H9 (cell line): Measurements from ENCODE around the gene EFNA3. TPM values are rescaled to one million over a fixed set of nuclear protein-coding genes. Genes with fewer than 3 reads are reported as not detected.

Experiments
- DNase-seq: peaks from one replicate; pipeline ENCODE4 v3.0.0-alpha.2; 2017
- H2AFZ ChIP-seq: one replicate; pipeline ENCODE4 v1.6.1; 2013; ENCODE audit warnings: mild to moderate bottlenecking, low read length, control low read depth, moderate library complexity
- H2AK5ac ChIP-seq: 2 replicates; pipeline ENCODE4 v1.6.1; 2013; ENCODE audit warnings: low read length, control low read depth, mixed read lengths; ENCODE audit not compliant: insufficient read length
- H2BK120ac ChIP-seq: one replicate; pipeline ENCODE4 v1.6.1; 2013; ENCODE audit warnings: low read depth, mild to moderate bottlenecking, low read length, control low read depth, inconsistent platforms; ENCODE audit not compliant: poor library complexity, severe bottlenecking
- H2BK12ac ChIP-seq: 2 replicates; pipeline ENCODE4 v1.6.1; 2013; ENCODE audit warnings: low read length, control low read depth, mixed read lengths, low read depth; ENCODE audit not compliant: insufficient read length
- H2BK15ac ChIP-seq: 2 replicates; pipeline ENCODE4 v1.6.1; 2013; ENCODE audit warnings: low read depth, low read length, control low read depth
- H2BK20ac ChIP-seq: one replicate; pipeline ENCODE4 v1.6.1; 2013; ENCODE audit warnings: low read depth, mild to moderate bottlenecking, low read length, control low read depth, inconsistent platforms; ENCODE audit not compliant: poor library complexity, severe bottlenecking
- H2BK5ac ChIP-seq: 2 replicates; pipeline ENCODE4 v1.6.1; 2013; ENCODE audit warnings: low read length, control low read depth, mixed read lengths; ENCODE audit not compliant: insufficient read length
- H3K14ac ChIP-seq: 2 replicates; pipeline ENCODE4 v1.6.1; 2013; ENCODE audit warnings: low read length, control low read depth; ENCODE audit not compliant: insufficient read depth
- H3K18ac ChIP-seq: 2 replicates; pipeline ENCODE4 v1.6.1; 2013; ENCODE audit warnings: low read depth, mild to moderate bottlenecking, mixed read lengths, low read length, control low read depth; ENCODE audit not compliant: insufficient read length
- H3K23ac ChIP-seq: 2 replicates; pipeline ENCODE4 v1.6.1; 2013; ENCODE audit warnings: low read length, control low read depth, mixed read lengths, low read depth; ENCODE audit not compliant: insufficient read length
- H3K23me2 ChIP-seq: 2 replicates; pipeline ENCODE4 v1.6.1; 2013; ENCODE audit warnings: low read depth, mild to moderate bottlenecking, mixed read lengths, low read length, control low read depth; ENCODE audit not compliant: insufficient read length, poor library complexity, severe bottlenecking
- H3K27ac ChIP-seq: 2 replicates; pipeline ENCODE4 v1.5.1; 2013; ENCODE audit warnings: low read length, control low read depth, mixed read lengths, low read depth; ENCODE audit not compliant: insufficient read length
- H3K27me3 ChIP-seq: 2 replicates; pipeline ENCODE4 v1.6.1; 2013; ENCODE audit warnings: low read length, control low read depth, inconsistent platforms; ENCODE audit not compliant: insufficient read depth
- H3K4ac ChIP-seq: 2 replicates; pipeline ENCODE4 v1.6.1; 2013; ENCODE audit warnings: low read depth, mild to moderate bottlenecking, control low read depth, inconsistent platforms, low read length, moderate library complexity
- H3K4me1 ChIP-seq: 2 replicates; pipeline ENCODE4 v1.6.1; 2013; ENCODE audit warnings: low read length, control low read depth, inconsistent platforms; ENCODE audit not compliant: insufficient read depth
- H3K4me2 ChIP-seq: 2 replicates; pipeline ENCODE4 v1.6.1; 2013; ENCODE audit warnings: low read length, control low read depth, mixed read lengths; ENCODE audit not compliant: insufficient read length, insufficient read depth
- H3K56ac ChIP-seq: 2 replicates; pipeline ENCODE4 v1.6.1; 2013; ENCODE audit warnings: low read depth, mild to moderate bottlenecking, mixed read lengths, low read length, control low read depth; ENCODE audit not compliant: insufficient read length
- H3K79me1 ChIP-seq: 2 replicates; pipeline ENCODE4 v1.6.1; 2013; ENCODE audit warnings: low read depth, mild to moderate bottlenecking, moderate library complexity, low read length, control low read depth, inconsistent platforms; ENCODE audit not compliant: insufficient read depth, poor library complexity, severe bottlenecking
- H3K79me2 ChIP-seq: 2 replicates; pipeline ENCODE4 v1.6.1; 2013; ENCODE audit warnings: low read length, control low read depth, inconsistent platforms; ENCODE audit not compliant: insufficient read depth
- H3K9ac ChIP-seq: 2 replicates; pipeline ENCODE4 v1.6.1; 2013; ENCODE audit warnings: low read length, control low read depth, mixed read lengths; ENCODE audit not compliant: insufficient read length; ENCODE audit errors: extremely low read depth
- H3K9me3 ChIP-seq: one replicate; pipeline ENCODE4 v1.6.1; 2013; ENCODE audit warnings: low read depth, low read length, inconsistent platforms; ENCODE audit not compliant: control insufficient read depth
- H3T11ph ChIP-seq: one replicate; pipeline ENCODE4 v1.6.1; 2013; ENCODE audit warnings: mild to moderate bottlenecking, low read length, control low read depth, inconsistent platforms
- H4K20me1 ChIP-seq: one replicate; pipeline ENCODE4 v1.6.1; 2013; ENCODE audit not compliant: control insufficient read depth, insufficient read length, insufficient read depth
- H4K5ac ChIP-seq: 2 replicates; pipeline ENCODE4 v1.6.1; 2013; ENCODE audit warnings: low read depth, mild to moderate bottlenecking, mixed read lengths, low read length, control low read depth; ENCODE audit not compliant: insufficient read length
- H4K8ac ChIP-seq: replicated peaks from 2 replicates; pipeline ENCODE4 v1.6.1; 2013; ENCODE audit warnings: low read length, control low read depth, mixed read lengths, low read depth; ENCODE audit not compliant: insufficient read length
- H4K91ac ChIP-seq: 2 replicates; pipeline ENCODE4 v1.6.1; 2013; ENCODE audit warnings: low read depth, mild to moderate bottlenecking, moderate library complexity, mixed read lengths, low read length, control low read depth; ENCODE audit not compliant: insufficient read length
- H3K27ac Mint-ChIP-seq, 3 experiments: 2 replicates in 2 of 3; 3 replicates in 1 of 3; pipeline ENCODE4 v1.8.0; 2020 to 2021; ENCODE audit warnings: mixed read lengths in 3 of 3, mild to moderate bottlenecking in 1 of 3, moderate library complexity in 1 of 3
- H3K27me3 Mint-ChIP-seq: 2 replicates; pipeline ENCODE4 v1.8.0; 2021; ENCODE audit warnings: low read depth, mild to moderate bottlenecking, moderate library complexity, mixed read lengths
- H3K36me3 Mint-ChIP-seq, 3 experiments: 2 replicates in 2 of 3; 3 replicates in 1 of 3; pipeline ENCODE4 v1.8.0; 2020 to 2021; ENCODE audit warnings: low read depth in 3 of 3, mixed read lengths in 3 of 3; ENCODE audit not compliant: insufficient read depth in 1 of 3
- H3K4me1 Mint-ChIP-seq, 2 experiments: 2 replicates each; pipeline ENCODE4 v1.8.0; 2020; ENCODE audit warnings: mixed read lengths in 2 of 2
- H3K4me3 Mint-ChIP-seq, 2 experiments: 2 replicates in 1 of 2; 3 replicates in 1 of 2; pipeline ENCODE4 v1.8.0; 2020 to 2021; ENCODE audit warnings: mild to moderate bottlenecking in 2 of 2, mixed read lengths in 2 of 2, moderate library complexity in 1 of 2
- H3K9me3 Mint-ChIP-seq, 2 experiments: 2 replicates in 1 of 2; 3 replicates in 1 of 2; pipeline ENCODE4 v1.8.0; 2020; ENCODE audit warnings: mild to moderate bottlenecking in 2 of 2, mixed read lengths in 2 of 2, moderate library complexity in 1 of 2
- WGBS: extraction: QIAGEN DNeasy Blood & Tissue Kit; methylation state at CpG from one replicate; pipeline ENCODE4 v1.1.7; 2013; ENCODE audit warnings: missing lambda C conversion rate, low lambda C conversion rate, mixed read lengths; ENCODE audit not compliant: insufficient read length; ENCODE audit errors: extremely low coverage; 5-methylcytosine and 5-hydroxymethylcytosine counted together
- total RNA-seq: library from RNA; stranded (reverse); gene quantifications from 2 replicates; pipeline ENCODE4 v1.2.1, GENCODE V29; 2021
- TF ChIP-seq, protein P1 (sequence below): fragments of 200-600 bp; sonication (generic); conservative IDR thresholded peaks from 3 replicates; pipeline ENCODE4 v1.8.0; 2021; ENCODE audit warnings: antibody characterized with exemption, mild to moderate bottlenecking

The EFNA3 gene
- total RNA-seq, 1 experiment from 2014 or later = 3.9 TPM

DNA sequence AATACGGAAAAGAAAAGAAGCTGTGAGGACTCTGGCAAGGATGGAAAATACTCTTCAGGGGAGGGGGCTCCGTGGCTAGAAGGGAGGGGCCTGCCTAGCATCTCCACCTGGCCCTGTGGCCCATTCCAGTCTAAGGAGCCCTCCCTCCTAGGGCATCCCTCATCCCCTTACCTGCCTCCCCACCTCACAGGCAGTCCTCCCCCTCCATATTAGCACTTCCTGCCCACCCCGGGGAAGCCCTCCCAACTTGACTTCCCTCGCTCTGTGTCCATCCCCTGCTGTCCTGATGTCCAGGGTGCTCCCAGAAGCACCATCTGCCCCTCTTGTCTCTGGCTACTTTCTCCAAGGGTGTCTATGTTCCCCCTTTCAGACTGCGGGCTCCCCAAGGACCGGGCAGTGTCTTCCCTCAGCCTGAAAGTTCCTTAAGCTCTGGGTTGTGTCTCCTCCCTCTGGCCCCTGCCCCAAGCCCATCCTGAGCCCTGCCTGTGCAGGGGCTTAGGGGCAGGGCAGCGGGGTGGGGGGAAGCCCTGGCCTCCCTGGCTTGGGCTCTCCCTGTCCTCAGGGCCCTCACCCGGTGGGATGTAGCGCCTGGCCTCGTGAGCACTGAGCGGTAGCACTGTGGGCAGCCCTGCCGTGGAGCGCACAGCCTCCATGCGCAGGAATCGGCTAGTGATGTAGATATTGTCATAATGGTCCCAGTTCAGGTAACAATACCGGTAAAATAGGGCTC is 49.0 kb upstream of the EFNA3 start:
- Histone ChIP-seq H3K56ac (no peak overlapping the region), H2BK15ac (no peak overlapping the region), H4K5ac (no peak overlapping the region)

More for the DNA sequence above, 49.0 kb upstream of the EFNA3 start:
- no peak overlapping the region for H2AK5ac ChIP-seq
- H3K79me2 ChIP-seq = no peaks in the 10 kb centered on the region
- no peak overlapping the region for H3K9ac ChIP-seq
- no peak overlapping the region for H2AFZ ChIP-seq
- H3K14ac ChIP-seq = no peak overlapping the region
- H3K27ac Mint-ChIP-seq = no peak overlapping the region
- no peak overlapping the region for H2BK12ac ChIP-seq
- no peak overlapping the region; a peak in 1 of 5 replicates for H3K4me3 Mint-ChIP-seq
- DNase-seq = no peak
- H2BK20ac ChIP-seq = no peak overlapping the region
- no peaks in the 10 kb centered on the region for H3K79me1 ChIP-seq
- TF ChIP-seq, protein P1, sequence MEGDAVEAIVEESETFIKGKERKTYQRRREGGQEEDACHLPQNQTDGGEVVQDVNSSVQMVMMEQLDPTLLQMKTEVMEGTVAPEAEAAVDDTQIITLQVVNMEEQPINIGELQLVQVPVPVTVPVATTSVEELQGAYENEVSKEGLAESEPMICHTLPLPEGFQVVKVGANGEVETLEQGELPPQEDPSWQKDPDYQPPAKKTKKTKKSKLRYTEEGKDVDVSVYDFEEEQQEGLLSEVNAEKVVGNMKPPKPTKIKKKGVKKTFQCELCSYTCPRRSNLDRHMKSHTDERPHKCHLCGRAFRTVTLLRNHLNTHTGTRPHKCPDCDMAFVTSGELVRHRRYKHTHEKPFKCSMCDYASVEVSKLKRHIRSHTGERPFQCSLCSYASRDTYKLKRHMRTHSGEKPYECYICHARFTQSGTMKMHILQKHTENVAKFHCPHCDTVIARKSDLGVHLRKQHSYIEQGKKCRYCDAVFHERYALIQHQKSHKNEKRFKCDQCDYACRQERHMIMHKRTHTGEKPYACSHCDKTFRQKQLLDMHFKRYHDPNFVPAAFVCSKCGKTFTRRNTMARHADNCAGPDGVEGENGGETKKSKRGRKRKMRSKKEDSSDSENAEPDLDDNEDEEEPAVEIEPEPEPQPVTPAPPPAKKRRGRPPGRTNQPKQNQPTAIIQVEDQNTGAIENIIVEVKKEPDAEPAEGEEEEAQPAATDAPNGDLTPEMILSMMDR = no peak
- H3T11ph ChIP-seq = no peak overlapping the region
- H3K4me2 ChIP-seq = no peak overlapping the region
- H3K9me3 Mint-ChIP-seq = no peaks in the 10 kb centered on the region
- no peak overlapping the region for H3K4ac ChIP-seq
- H3K18ac ChIP-seq = no peak overlapping the region
- peaks cover 21% of the 10 kb centered on the region for H3K27me3 Mint-ChIP-seq
- H3K23ac ChIP-seq = no peak overlapping the region
- WGBS = no CpG with 5 or more reads among the region's 16 CpGs
- H3K9me3 ChIP-seq = no peaks in the 10 kb centered on the region
- H4K20me1 ChIP-seq = no peaks in the 10 kb centered on the region
- H3K27me3 ChIP-seq = no peaks in the 10 kb centered on the region
- H3K4me1 ChIP-seq = no peaks in the 10 kb centered on the region
- no peak overlapping the region for H2BK5ac ChIP-seq
- no peaks in the 10 kb centered on the region for H3K23me2 ChIP-seq
- H4K8ac ChIP-seq = no peak overlapping the region
- H3K27ac ChIP-seq = no peak overlapping the region
- H4K91ac ChIP-seq = no peak overlapping the region
- no peaks in the 10 kb centered on the region for H3K36me3 Mint-ChIP-seq
- H2BK120ac ChIP-seq = no peak overlapping the region
- peaks cover 0 to 14% of the 10 kb centered on the region in 2 experiments; a peak in 2 of 4 replicates for H3K4me1 Mint-ChIP-seq
